ENCODE measurements around the gene INHBA. TPM values are rescaled to one million over a fixed set of nuclear protein-coding genes. Genes with fewer than 3 reads are reported as not detected.

INHBA gene
- total RNA-seq, 1 donor from 2014 or later, result 0.34 TPM

DNA sequence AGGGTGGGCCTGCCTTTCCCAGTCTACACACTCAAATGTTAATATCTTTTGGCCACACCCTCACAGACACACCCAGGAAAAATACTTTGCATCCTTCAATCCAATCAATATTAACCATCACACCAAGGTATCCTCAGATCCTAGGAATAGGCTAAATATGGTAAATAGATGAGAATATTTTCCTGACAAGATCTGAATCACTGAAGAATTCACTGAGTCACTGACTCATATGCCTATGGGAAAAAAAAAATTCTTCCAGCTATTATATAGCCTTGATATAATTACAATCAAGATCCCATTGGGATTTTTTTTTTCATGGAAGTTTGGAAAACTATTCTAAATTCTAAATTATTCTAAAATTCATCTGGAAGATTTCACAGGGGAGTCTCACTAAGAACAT is 65.8 kb downstream of the INHBA start:
- Mint-ChIP-seq H3K9me3 (ENCODE audit: low read depth) (peaks cover 3% of the 10 kb centered on the region), H3K36me3 (ENCODE audit: insufficient read depth) (no peaks in the 10 kb centered on the region), H3K27me3 (no peaks in the 10 kb centered on the region), H3K4me3 (ENCODE audit: low read depth) (no peak overlapping the region), H3K27ac (no peak overlapping the region), H3K4me1 (ENCODE audit: low read depth) (peaks cover 3% of the 10 kb centered on the region)
- TF ChIP-seq, protein P1, sequence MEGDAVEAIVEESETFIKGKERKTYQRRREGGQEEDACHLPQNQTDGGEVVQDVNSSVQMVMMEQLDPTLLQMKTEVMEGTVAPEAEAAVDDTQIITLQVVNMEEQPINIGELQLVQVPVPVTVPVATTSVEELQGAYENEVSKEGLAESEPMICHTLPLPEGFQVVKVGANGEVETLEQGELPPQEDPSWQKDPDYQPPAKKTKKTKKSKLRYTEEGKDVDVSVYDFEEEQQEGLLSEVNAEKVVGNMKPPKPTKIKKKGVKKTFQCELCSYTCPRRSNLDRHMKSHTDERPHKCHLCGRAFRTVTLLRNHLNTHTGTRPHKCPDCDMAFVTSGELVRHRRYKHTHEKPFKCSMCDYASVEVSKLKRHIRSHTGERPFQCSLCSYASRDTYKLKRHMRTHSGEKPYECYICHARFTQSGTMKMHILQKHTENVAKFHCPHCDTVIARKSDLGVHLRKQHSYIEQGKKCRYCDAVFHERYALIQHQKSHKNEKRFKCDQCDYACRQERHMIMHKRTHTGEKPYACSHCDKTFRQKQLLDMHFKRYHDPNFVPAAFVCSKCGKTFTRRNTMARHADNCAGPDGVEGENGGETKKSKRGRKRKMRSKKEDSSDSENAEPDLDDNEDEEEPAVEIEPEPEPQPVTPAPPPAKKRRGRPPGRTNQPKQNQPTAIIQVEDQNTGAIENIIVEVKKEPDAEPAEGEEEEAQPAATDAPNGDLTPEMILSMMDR (IDR thresholded peaks at IDR 0.05; ENCODE audit: unreplicated experiment), result no peak
- no peak for DNase-seq (ENCODE audit: low spot score, unreplicated experiment)

All from progenitor cell of endocrine pancreas (in vitro differentiated cells).